Epithelial cell of proximal tubule (primary cell): Measurements from ENCODE around the gene RRP36. TPM values are rescaled to one million over a fixed set of nuclear protein-coding genes. Genes with fewer than 3 reads are reported as not detected.

ENCODE experiments used
- DNase-seq: peaks from one replicate; pipeline ENCODE4 v3.0.0-alpha.2; 2011; ENCODE audit warnings: low read depth
- H3K4me3 ChIP-seq: 2 replicates; pipeline ENCODE4 v1.5.1; 2011; ENCODE audit warnings: low read depth, mild to moderate bottlenecking, low read length
- CTCF ChIP-seq: conservative IDR thresholded peaks from 2 replicates; pipeline ENCODE4 v1.5.1; 2012; ENCODE audit warnings: low read depth, mild to moderate bottlenecking, low read length
- total RNA-seq: library from RNA; depleted of rRNA; stranded (reverse); fragments of >200 nt; gene quantifications from 2 replicates; pipeline ENCODE4 v1.2.3, GENCODE V29; 2015

The RRP36 gene
- total RNA-seq, 1 donor from 2014 or later = 71.2 TPM

GRCh38 chr6:42979523-42980177 lies 41.8 kb upstream of the RRP36 start:
- no peak for DNase-seq
- TF ChIP-seq CTCF = no peak
- H3K4me3 ChIP-seq = peak overlapping the region; percentile 90

- no peak overlapping the region for H3K4me3 ChIP-seq
- no peak for TF ChIP-seq CTCF
- DNase-seq = no peak
These were observed 39.6 kb upstream of the RRP36 start for GRCh38 chr6:42981836-42982235.

GRCh38 chr6:42984001-42984923 lies 37.2 kb upstream of the RRP36 start, which contains the start of gene PPP2R5D:
TSS of gene PPP2R5D (plus strand) at chr6:42984570. CDS start at chr6:42984678, 108 bp downstream.
- H3K4me3 ChIP-seq = peak within 1 kb of the TSS; percentile 95
- no peak for TF ChIP-seq CTCF
- DNase-seq = peak; percentile 94

- no peak for TF ChIP-seq CTCF
- no peak for DNase-seq
These were observed 36.4 kb upstream of the RRP36 start for GRCh38 chr6:42984924-42985475.

GRCh38 chr6:42987533-42988451 lies 33.6 kb upstream of the RRP36 start:
- H3K4me3 ChIP-seq = no peak overlapping the region

More at GRCh38 chr6:42984924-42985475, 36.4 kb upstream of the RRP36 start:
- peak overlapping the region; percentile 95 for H3K4me3 ChIP-seq

More at GRCh38 chr6:42987533-42988451, 33.6 kb upstream of the RRP36 start:
- DNase-seq = no peak
- no peak for TF ChIP-seq CTCF
